HEK293 (cell line): Measurements from ENCODE around the gene SGCB.

Experiments used
- CTCF ChIA-PET: fragments of 350-600 bp; formaldehyde crosslinking; extraction: SDS; loops from one replicate; lab custom pipeline; 2021; ENCODE audit warnings: antibody characterized with exemption; lab: Yijun Ruan, JAX
- POLR2A ChIA-PET: fragments of 300-600 bp; formaldehyde crosslinking; extraction: SDS; loops from one replicate; lab custom pipeline; 2020; ENCODE audit warnings: antibody characterized with exemption, inconsistent platforms; lab: Yijun Ruan, JAX
- H3K27ac ChIP-seq: fragments of 200-500 bp; sonication (Bioruptor generic); 2 replicates; pipeline ENCODE4 v1.5.1; 2014; ENCODE audit warnings: low read depth, low read length, control low read depth, inconsistent platforms; ENCODE audit errors: extremely low read depth
- H3K36me3 ChIP-seq, 2 experiments: fragments of 200-500 bp in 1 of 2; sonication (Bioruptor generic) in 1 of 2; 1 replicate in 1 of 2; 2 replicates in 1 of 2; pipeline ENCODE4 v1.5.1; 2014 to 2017; ENCODE audit warnings: inconsistent platforms in 2 of 2, low read length in 2 of 2; ENCODE audit not compliant: control insufficient read depth in 2 of 2, insufficient read depth in 1 of 2
- H3K4me1 ChIP-seq: fragments of 200-500 bp; sonication (Bioruptor generic); 2 replicates; pipeline ENCODE4 v1.5.1; 2014; ENCODE audit warnings: mild to moderate bottlenecking, low read length, inconsistent platforms; ENCODE audit not compliant: control insufficient read depth, insufficient read depth
- H3K4me3 ChIP-seq: 2 replicates; pipeline ENCODE4 v1.5.1; 2011; ENCODE audit warnings: low read depth, mild to moderate bottlenecking, control low read depth, low read length, moderate library complexity
- H3K9me3 ChIP-seq: fragments of 200-500 bp; sonication (Bioruptor generic); 2 replicates; pipeline ENCODE4 v1.5.1; 2014; ENCODE audit warnings: low read depth, low read length, inconsistent platforms; ENCODE audit not compliant: control insufficient read depth, insufficient read depth
- CTCF ChIP-seq: fragments of 450-650 bp; formaldehyde crosslinking; IDR thresholded peaks from 2 replicates; pipeline ENCODE4 v1.5.1; 2016; ENCODE audit warnings: missing biosample characterization, missing genetic modification characterization
- GFI1B ChIP-seq: fragments of 450-650 bp; formaldehyde crosslinking; IDR thresholded peaks from 2 replicates; pipeline ENCODE4 v1.5.1; 2016; ENCODE audit warnings: missing biosample characterization, missing genetic modification characterization
- HOXC10 ChIP-seq: sonication (generic); formaldehyde crosslinking; IDR thresholded peaks from 2 replicates; pipeline ENCODE4 v1.8.1; 2023; ENCODE audit warnings: mild to moderate bottlenecking, missing genetic modification reagents
- PRDM2 ChIP-seq: fragments of 450-650 bp; formaldehyde crosslinking; IDR thresholded peaks from 2 replicates; pipeline ENCODE4 v1.5.1; 2016; ENCODE audit warnings: missing biosample characterization, missing genetic modification characterization, borderline replicate concordance
- REST ChIP-seq: fragments of 450-650 bp; formaldehyde crosslinking; IDR thresholded peaks from 2 replicates; pipeline ENCODE4 v1.5.1; 2016; ENCODE audit warnings: missing biosample characterization, missing genetic modification characterization
- SP3 ChIP-seq: fragments of 450-650 bp; formaldehyde crosslinking; IDR thresholded peaks from 2 replicates; pipeline ENCODE4 v1.5.1; 2016; ENCODE audit warnings: missing biosample characterization, missing genetic modification characterization
- ZEB2 ChIP-seq: fragments of 450-650 bp; formaldehyde crosslinking; IDR thresholded peaks from 2 replicates; pipeline ENCODE4 v1.5.1; 2016; ENCODE audit warnings: missing biosample characterization, missing genetic modification characterization
- ZFP37 ChIP-seq: fragments of 450-650 bp; formaldehyde crosslinking; IDR thresholded peaks from 2 replicates; pipeline ENCODE4 v1.5.1; 2016; ENCODE audit warnings: missing biosample characterization, missing genetic modification characterization
- ZNF280D ChIP-seq: fragments of 450-650 bp; formaldehyde crosslinking; IDR thresholded peaks from 2 replicates; pipeline ENCODE4 v1.5.1; 2016; ENCODE audit warnings: missing biosample characterization, missing genetic modification characterization
- ZNF518A ChIP-seq: fragments of 450-650 bp; formaldehyde crosslinking; conservative IDR thresholded peaks from 2 replicates; pipeline ENCODE4 v1.5.1; 2016; ENCODE audit warnings: low read depth, missing biosample characterization, missing genetic modification characterization
- ZNF596 ChIP-seq: fragments of 450-650 bp; IDR thresholded peaks from 2 replicates; pipeline ENCODE4 v1.5.0; 2018; ENCODE audit warnings: missing biosample characterization, mild to moderate bottlenecking, missing genetic modification characterization, moderate library complexity
- ZSCAN30 ChIP-seq: fragments of 450-650 bp; IDR thresholded peaks from 2 replicates; pipeline ENCODE4 v1.5.1; 2018; ENCODE audit warnings: missing biosample characterization, mild to moderate bottlenecking, missing genetic modification characterization, moderate library complexity

The SGCB gene

GRCh38 chr4:52045028-52045427, 6.9 kb upstream of the SGCB start:
- H3K9me3 ChIP-seq = no peaks in the 10 kb centered on the region
- no peaks in the 10 kb centered on the region for H3K4me1 ChIP-seq
- H3K36me3 ChIP-seq = no peaks in the 10 kb centered on the region
- TF ChIP-seq ZNF596 (tag by site-specific recombination) = no peak
- no peak for TF ChIP-seq HOXC10 (CRISPR knock-in tag)
- TF ChIP-seq SP3 (tag by site-specific recombination) = no peak
- no peak for TF ChIP-seq ZEB2 (tag by site-specific recombination)
- TF ChIP-seq, all 188 proteins: peak for 0
- ChIA-PET CTCF (no interaction called here), POLR2A (no interaction called here)
- no peak overlapping the region for H3K4me3 ChIP-seq
- H3K27ac ChIP-seq = no peak overlapping the region

GRCh38 chr4:52037689-52038102, 403 bp downstream of the SGCB start:
- H3K9me3 ChIP-seq = no peaks in the 10 kb centered on the region
- no peaks in the 10 kb centered on the region for H3K4me1 ChIP-seq
- H3K4me3 ChIP-seq = peak overlapping the region; percentile 78
- ChIA-PET CTCF (no interaction called here), POLR2A (interaction anchor here (1.0 to 1.6 kb wide), 4 partner anchors 14 to 195 kb away, joined by 3 to 10 read pairs (median 6); partner anchors contain the start of genes DCUN1D4 and SPATA18)
- H3K27ac ChIP-seq = no peak overlapping the region
- peaks cover 0 to 12% of the 10 kb centered on the region in 2 experiments; a peak in 1 of 3 replicates for H3K36me3 ChIP-seq
- TF ChIP-seq ZSCAN30 = no peak
- TF ChIP-seq ZNF280D (tag by site-specific recombination) = no peak
- no peak for TF ChIP-seq GFI1B
- TF ChIP-seq CTCF = no peak
- no peak for TF ChIP-seq PRDM2 (tag by site-specific recombination)
- no peak for TF ChIP-seq REST (tag by site-specific recombination)
- no peak for TF ChIP-seq ZNF518A (tag by site-specific recombination)
- no peak for TF ChIP-seq ZFP37 (tag by site-specific recombination)
